Osteoblast (primary cell): ENCODE results near the gene TIAM2. TPM values are rescaled to one million over a fixed set of nuclear protein-coding genes. Genes with fewer than 3 reads are reported as not detected.

Experiments used
- DNase-seq: peaks from one replicate; pipeline ENCODE4 v3.0.0; 2011; ENCODE audit warnings: low spot score, mixed read lengths; ENCODE audit not compliant: insufficient read length; ENCODE audit errors: missing footprints
- H2AFZ ChIP-seq: 2 replicates; pipeline ENCODE4 v1.6.0; 2011; ENCODE audit warnings: mild to moderate bottlenecking, low read length
- H3K27ac ChIP-seq: 2 replicates; pipeline ENCODE4 v1.5.1; 2011; ENCODE audit warnings: mild to moderate bottlenecking, low read depth, low read length, moderate library complexity
- H3K27me3 ChIP-seq: 2 replicates; pipeline ENCODE4 v1.6.0; 2012; ENCODE audit warnings: mild to moderate bottlenecking, control low read depth, inconsistent platforms, low read length, moderate library complexity; ENCODE audit not compliant: insufficient read depth
- H3K36me3 ChIP-seq: 2 replicates; pipeline ENCODE4 v1.5.1; 2011; ENCODE audit warnings: mild to moderate bottlenecking, low read length, control low read depth, moderate library complexity; ENCODE audit not compliant: insufficient read depth
- H3K4me1 ChIP-seq: 2 replicates; pipeline ENCODE4 v1.5.1; 2011; ENCODE audit warnings: mild to moderate bottlenecking, low read length, control low read depth, moderate library complexity; ENCODE audit not compliant: insufficient read depth
- H3K4me2 ChIP-seq: 2 replicates; pipeline ENCODE4 v1.6.0; 2011; ENCODE audit warnings: mild to moderate bottlenecking, low read length; ENCODE audit not compliant: insufficient read depth
- H3K4me3 ChIP-seq: fragments of 200-600 bp; sonication (generic); 3 replicates; pipeline ENCODE4 v1.5.1; 2012; ENCODE audit warnings: mild to moderate bottlenecking, low read length, inconsistent platforms; ENCODE audit not compliant: insufficient read depth
- H3K79me2 ChIP-seq: 2 replicates; pipeline ENCODE4 v1.6.0; 2012; ENCODE audit warnings: mild to moderate bottlenecking, low read length, control low read depth, inconsistent platforms; ENCODE audit not compliant: insufficient read depth
- H3K9me3 ChIP-seq: 2 replicates; pipeline ENCODE4 v1.5.1; 2011; ENCODE audit warnings: low read depth, low read length, control low read depth
- H4K20me1 ChIP-seq: 2 replicates; pipeline ENCODE4 v1.6.0; 2012; ENCODE audit warnings: mild to moderate bottlenecking, low read length, control low read depth; ENCODE audit not compliant: insufficient read depth
- CTCF ChIP-seq: IDR thresholded peaks from 2 replicates; pipeline ENCODE4 v1.5.1; 2011; ENCODE audit warnings: mild to moderate bottlenecking, low read depth, low read length, moderate library complexity; ENCODE audit errors: extremely low read depth
- total RNA-seq: library from RNA; depleted of rRNA; stranded (reverse); fragments of >200 nt; gene quantifications from 2 replicates; pipeline ENCODE4 v1.2.3, GENCODE V29; 2012

The TIAM2 gene
- total RNA-seq, 1 donor: 31.8 TPM

- H4K20me1 ChIP-seq: no peaks in the 10 kb centered on the region
- no peaks in the 10 kb centered on the region for H3K27me3 ChIP-seq
- no peaks in the 10 kb centered on the region for H3K9me3 ChIP-seq
- H3K4me1 ChIP-seq: no peaks in the 10 kb centered on the region
- H3K36me3 ChIP-seq: peaks cover 4% of the 10 kb centered on the region
- H2AFZ ChIP-seq: no peak overlapping the region
- H3K4me2 ChIP-seq: no peak overlapping the region
- H3K4me3 ChIP-seq: no peak overlapping the region
- no peaks in the 10 kb centered on the region for H3K79me2 ChIP-seq
- DNase-seq: no peak
- H3K27ac ChIP-seq: no peak overlapping the region
- no peak for TF ChIP-seq CTCF
These were observed 217.0 kb downstream of the TIAM2 start for GRCh38 chr6:155212106-155212505.

- peaks cover 4% of the 10 kb centered on the region for H3K36me3 ChIP-seq
- H3K27ac ChIP-seq: no peak overlapping the region
- H3K79me2 ChIP-seq: no peaks in the 10 kb centered on the region
- no peak overlapping the region for H3K4me3 ChIP-seq
- H3K4me1 ChIP-seq: no peaks in the 10 kb centered on the region
- H2AFZ ChIP-seq: no peak overlapping the region
- no peaks in the 10 kb centered on the region for H4K20me1 ChIP-seq
- no peak for TF ChIP-seq CTCF
- no peak for DNase-seq
- H3K27me3 ChIP-seq: no peaks in the 10 kb centered on the region
- no peaks in the 10 kb centered on the region for H3K9me3 ChIP-seq
- H3K4me2 ChIP-seq: no peak overlapping the region
These were observed 217.7 kb downstream of the TIAM2 start for GRCh38 chr6:155212616-155213380.

GRCh38 chr6:155213611-155214372 lies 218.7 kb downstream of the TIAM2 start:
- TF ChIP-seq CTCF: no peak
- H2AFZ ChIP-seq: no peak overlapping the region

GRCh38 chr6:155215906-155216305 lies 220.8 kb downstream of the TIAM2 start:
- DNase-seq: no peak
- Histone ChIP-seq H3K4me2 (no peak overlapping the region), H3K4me3 (no peak overlapping the region), H3K27ac (no peak overlapping the region), H3K9me3 (no peaks in the 10 kb centered on the region), H3K27me3 (no peaks in the 10 kb centered on the region), H3K79me2 (no peaks in the 10 kb centered on the region), H4K20me1 (peaks cover 3% of the 10 kb centered on the region), H2AFZ (no peak overlapping the region), H3K36me3 (peaks cover 4% of the 10 kb centered on the region), H3K4me1 (peaks cover 13% of the 10 kb centered on the region)
- TF ChIP-seq CTCF: no peak

More at GRCh38 chr6:155213611-155214372, 218.7 kb downstream of the TIAM2 start:
- H3K4me3 ChIP-seq: no peak overlapping the region
- H3K4me1 ChIP-seq: no peaks in the 10 kb centered on the region
- H3K27me3 ChIP-seq: no peaks in the 10 kb centered on the region
- no peak for DNase-seq
- no peaks in the 10 kb centered on the region for H3K9me3 ChIP-seq
- no peaks in the 10 kb centered on the region for H3K79me2 ChIP-seq
- no peaks in the 10 kb centered on the region for H4K20me1 ChIP-seq
- no peak overlapping the region for H3K27ac ChIP-seq
- peaks cover 4% of the 10 kb centered on the region for H3K36me3 ChIP-seq
- no peak overlapping the region for H3K4me2 ChIP-seq
